Measurements from ENCODE around the gene ADARB2. TPM values are rescaled to one million over a fixed set of nuclear protein-coding genes. Genes with fewer than 3 reads are reported as not detected.
"Not testable (repeated sequence)": the region's sequence is repeated elsewhere in the genome, so short reads cannot be mapped to it uniquely, and the experiment has no call there.

The ADARB2 gene
- total RNA-seq, 1 donor from 2014 or later, result not detected

DNA sequence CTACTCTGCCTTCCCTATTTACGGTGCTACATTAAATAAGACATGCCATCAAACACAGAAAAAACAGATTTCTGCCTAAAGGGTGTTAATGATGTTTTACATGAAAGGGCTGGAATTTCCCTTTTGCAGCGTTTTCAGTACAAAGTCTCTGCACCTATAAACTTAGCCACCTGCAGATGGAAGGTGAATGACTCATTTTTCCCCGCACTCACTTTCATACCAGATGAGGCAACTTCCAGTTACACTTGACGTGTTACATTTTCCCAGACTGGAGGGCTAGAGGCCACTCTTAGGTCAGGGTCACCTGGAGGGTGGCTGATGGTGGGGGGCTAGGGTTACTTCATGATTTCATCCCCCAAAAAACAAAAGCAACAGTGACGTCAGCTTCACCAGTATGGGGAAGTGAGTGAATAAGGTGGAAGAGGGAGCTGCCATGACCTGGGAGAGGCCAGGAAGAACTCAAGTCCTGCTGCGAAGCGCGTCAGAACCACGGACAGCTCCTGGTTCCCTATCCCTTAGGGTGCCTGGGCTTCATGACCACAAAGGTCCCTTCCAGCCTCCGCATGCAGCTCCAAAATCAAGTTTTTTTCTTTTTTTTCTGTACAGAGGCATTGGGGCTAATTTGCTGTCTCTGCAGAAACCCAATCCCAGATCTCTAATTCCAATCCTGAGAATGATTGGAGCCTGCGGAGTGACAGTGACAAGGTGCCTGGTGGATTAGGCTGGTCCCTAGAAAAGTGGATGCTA, 94.0 kb downstream of the ADARB2 start:
- peak; percentile 55 for DNase-seq (ENCODE audit: low spot score)

DNA sequence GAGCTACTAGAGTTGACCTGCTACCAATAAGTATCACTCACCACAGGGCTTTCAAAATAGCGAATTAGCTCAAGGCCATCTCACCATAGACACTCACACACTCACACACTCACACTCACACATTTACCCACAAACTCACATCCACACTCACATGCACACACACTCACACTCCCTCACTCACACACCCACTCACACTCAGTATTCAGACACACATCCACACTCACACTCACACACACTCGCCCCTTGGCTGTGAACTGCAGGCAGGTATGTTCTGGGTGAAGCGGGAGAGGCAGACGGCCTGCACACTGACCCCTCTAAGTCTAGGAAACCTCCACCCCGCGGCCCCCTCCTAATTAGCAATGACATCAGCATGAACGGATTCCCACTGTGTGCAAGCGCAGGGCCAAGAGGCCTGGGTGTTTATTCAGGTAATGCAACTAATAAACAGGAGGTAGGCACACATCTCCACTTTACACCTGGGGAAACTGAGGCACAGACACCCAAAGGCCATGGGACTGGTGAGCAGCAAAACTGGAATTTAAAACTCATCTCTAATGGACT, 94.6 kb downstream of the ADARB2 start:
- no peak for DNase-seq (ENCODE audit: low spot score)

DNA sequence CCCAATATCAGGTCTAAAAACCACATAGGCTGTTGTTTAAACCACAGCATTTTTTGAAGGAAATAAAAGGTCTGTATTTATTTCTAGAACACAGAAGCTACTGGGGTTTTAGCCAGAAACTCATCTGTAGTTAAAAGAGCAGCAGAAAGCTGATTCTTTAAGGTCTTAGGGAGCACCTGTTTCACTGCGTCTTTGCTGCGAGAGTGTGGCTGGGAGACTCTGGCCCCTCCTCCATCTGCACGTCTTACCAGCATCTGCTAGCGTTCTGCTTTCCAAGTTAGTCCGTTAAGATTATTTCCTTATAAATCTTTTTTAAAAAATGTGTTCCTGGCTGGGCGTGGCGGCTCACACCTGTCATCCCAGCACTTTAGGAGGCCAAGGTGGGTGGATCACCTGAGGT, 95.9 kb downstream of the ADARB2 start:
- DNase-seq (ENCODE audit: low spot score), result no peak

DNA sequence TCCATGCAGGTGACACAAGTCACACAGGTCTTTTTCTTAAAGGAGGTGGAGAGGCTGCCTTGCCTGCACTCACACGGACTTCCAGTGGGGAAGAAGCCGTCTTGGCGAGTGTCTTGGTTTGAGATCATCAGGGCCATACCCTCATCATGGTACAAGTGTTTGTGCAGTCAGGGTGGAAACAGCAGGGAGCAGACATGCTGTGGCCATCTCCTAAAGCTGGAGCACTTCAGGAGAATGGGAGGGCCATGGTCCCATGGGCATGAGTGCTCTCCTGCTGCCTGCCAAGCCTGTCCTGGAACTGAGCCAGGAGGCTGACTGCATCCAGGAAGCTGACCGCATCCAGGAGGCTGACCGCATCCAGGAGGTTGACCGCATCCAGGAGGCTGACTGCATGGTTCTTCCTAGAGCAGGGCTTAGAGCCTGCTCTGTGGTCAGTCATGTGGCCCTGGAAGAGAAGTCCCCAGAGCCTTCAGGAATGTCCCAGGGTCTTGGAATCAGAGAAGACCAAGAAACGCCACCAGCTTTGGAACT, 98.4 kb downstream of the ADARB2 start:
- no peak for DNase-seq (ENCODE audit: low spot score)

DNA sequence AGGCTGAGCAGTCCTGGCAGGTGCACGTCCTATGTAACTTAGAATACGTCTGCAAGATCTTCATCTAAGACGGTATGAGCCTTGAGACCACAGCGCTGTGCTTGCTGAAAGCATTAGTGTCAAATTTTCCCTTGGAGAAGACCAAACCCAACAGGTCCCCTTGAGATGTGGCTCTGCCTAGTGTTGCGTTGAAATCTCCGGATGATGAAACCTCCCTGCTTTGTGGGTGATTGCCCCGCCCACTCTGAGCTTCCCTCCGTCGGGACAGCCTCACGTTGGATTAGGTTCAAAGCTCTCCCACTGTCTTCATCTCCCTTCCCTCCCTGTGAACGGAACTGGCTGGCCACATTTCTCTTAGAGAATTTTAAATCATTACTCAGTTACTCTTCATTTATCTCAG, 102.0 kb downstream of the ADARB2 start:
- peak; percentile 24 for DNase-seq (ENCODE audit: low spot score)

DNA sequence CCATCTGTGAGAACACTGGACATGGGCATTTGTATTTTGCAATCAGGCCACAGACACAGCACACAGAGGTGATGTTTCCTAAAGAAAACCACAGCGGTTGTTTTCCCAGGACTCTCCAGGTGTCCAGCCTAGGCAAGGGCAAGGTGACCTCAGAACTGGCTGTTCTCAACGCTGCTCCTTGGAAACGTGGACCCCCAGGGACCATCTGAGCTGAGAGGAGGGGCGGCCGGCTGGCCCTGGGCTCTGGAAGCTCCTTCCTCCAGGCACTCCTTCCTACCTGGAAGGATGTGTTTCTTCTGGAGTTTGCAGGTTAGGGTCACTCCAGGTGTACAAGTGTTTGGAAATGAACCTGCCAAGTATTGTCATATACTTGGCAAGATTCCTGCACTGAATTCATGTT, 103.1 kb downstream of the ADARB2 start:
- DNase-seq (ENCODE audit: low spot score), result no peak

DNA sequence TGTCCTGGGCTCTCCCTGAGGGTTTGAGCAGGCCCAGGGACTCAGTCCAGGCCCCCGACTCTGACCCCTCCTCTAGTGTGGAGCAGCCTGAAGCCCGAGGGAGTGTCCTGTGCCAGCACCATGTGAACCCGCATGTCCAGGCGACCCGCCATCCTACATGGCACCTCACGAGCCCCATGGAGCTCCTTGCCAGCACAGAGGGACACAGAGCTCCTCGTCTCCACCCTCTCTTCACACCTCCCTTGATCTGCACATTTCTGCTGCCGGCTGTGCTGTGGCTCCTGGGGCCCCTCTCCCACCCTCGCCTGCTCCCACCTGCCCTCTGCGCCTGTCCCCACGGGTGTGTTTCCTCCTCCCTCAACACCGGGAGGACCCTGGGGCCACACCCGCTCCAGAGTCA, 103.5 kb downstream of the ADARB2 start:
- DNase-seq (ENCODE audit: low spot score), result no peak

DNA sequence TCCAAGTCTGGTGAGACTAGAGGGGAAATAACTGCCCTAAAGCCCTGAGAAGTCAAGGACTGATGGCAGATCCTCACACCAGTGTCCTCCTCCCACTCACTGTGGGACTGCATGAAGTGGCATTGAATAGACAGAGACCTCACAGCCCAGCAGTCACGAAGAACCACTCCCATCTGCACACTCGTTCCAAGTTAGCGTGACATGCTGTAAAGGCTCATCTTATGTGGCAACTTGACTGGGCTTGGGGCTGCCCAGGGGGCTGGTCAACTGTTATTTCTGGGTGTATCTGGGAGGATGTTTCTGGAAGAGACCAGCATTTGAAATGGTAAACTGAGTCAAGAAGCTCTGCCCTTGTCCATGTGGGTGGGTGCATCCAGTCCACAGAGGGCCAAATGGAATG, 104.7 kb downstream of the ADARB2 start:
- DNase-seq (ENCODE audit: low spot score), result no peak

DNA sequence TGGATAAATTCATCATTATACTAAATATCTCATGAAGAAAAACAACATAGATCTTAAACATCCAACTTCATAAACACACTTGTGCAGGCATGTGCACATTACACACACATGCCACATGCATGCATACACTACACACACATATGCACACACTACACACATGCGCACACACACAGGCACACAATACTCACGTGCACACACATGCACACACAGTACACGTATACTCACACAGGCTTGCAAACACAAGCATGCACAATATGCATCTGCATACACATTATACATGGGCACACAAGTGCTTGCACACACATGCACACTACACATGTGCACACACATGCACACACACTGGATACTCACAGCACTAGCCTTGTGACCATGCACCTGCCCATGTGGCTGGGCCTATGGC, 105.2 kb downstream of the ADARB2 start:
- no peak for DNase-seq (ENCODE audit: low spot score)

DNA sequence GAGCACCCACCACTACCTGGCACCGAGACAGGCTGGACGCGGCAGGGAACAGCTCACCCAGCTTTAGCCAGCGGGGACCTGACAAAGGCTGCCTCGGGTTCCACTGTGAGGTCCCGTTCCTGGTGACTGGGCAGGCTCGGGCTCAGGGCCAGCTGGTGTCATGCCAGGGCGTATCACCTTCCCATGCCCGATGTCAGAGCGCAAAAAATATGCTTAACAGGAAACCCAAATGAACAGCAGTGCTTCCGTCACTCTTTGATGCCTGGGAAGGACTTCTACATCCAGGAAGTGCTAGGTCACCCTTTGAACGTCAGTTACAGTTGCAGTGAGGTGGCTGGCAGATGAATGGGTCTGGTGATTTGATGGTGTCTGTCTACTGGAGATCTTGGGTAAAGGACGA, 106.0 kb downstream of the ADARB2 start:
- DNase-seq (ENCODE audit: low spot score), result no peak

DNA sequence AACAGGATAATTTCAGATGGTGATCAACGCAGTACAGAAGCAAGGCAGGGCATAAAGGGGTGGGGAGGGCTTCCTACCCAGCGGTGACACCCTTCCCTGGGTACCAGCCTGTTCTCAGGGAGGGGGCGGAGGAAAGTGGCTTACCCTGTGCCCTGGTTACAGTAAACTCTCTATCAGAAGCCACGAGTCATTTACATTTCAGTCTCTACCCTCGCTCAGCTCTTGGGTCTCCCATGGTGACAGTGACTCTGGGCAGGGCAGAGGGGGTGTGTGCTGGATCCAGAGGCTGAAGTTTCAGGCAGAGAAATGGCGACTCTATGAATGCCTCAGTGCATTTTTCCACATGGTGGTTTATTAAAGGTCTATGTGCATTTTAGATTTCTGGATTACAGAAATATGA, 107.0 kb downstream of the ADARB2 start:
- DNase-seq (ENCODE audit: low spot score), result no peak

DNA sequence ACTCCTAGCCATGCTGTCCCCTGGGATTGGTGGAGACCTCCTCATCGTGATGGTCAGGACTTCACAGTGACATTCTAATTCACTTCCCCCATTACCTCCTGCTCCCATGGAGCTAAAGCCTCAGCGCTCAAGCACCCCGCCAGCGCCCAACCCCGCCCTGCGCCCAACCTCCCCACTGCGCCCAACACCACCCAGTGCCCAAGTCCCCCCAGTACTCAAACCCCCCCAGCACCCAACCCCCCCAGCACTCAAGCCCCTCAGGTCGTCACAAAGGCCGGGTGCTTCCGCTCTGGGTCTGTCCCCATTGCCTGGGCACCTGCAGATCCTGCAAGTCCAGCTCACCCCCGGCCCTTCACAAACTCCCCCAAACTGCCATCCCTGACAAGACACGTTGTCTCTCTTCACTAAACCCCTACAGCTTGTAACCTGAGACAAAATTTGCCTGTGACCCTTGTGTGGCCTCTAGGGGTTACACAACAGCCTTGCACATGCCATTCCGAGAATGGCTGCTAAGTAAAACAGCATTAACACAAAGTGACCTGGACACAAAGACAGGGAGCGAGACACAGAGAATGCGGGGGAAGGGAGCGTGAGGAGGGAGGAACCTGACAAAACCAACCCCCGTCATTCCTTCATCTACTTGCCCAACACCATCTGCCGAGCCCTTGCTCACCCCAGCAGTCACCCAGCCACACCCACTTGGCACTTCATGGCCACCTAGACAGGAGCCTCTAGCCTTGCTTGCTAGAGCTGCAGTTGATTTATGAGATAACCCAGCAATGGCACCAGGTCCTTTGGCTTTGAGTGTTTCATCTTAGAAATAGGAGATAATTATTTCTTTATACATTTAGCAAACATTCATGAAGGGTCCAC, 107.8 kb downstream of the ADARB2 start:
- no peak for DNase-seq (ENCODE audit: low spot score)

DNA sequence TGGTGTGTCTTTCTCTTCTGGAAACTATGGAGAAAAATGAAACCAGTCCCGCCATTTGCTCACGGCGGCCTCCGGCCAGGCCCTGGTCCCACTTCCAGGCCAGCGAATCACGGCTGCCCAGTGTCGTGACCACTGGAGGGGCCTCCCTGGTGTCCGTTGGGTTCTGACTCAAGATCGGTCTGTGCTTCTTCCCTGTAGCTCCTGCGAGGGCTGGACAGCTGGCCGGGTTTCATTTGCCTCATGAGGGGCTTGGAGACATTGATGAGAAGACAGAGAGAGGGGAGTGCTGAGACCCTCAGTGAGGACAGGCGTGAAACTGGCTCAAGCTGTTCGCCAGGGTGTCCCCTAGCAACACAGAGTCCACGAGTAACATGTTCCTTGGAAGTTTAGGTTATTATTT, 108.6 kb downstream of the ADARB2 start:
- DNase-seq (ENCODE audit: low spot score), result no peak

DNA sequence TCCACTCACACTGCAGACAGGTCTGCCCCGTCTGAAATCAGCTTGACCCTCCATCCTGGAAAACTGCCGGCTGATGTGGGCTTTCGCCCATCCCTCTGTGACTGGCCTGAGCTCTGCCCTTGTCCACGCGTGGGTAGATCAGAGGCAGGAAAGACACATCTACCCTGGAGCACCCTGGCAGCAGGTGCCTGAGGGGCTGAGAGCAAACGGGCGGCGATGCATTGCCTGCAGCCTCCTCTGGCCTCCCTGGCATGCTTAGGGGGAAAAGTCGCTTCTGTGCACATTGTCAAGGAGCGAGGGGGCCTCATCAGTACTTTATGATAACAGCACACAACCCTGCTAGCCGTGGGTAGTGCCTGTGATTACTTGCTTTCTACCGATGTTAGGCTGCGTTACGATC, 109.4 kb downstream of the ADARB2 start:
- DNase-seq (ENCODE audit: low spot score), result no peak

DNA sequence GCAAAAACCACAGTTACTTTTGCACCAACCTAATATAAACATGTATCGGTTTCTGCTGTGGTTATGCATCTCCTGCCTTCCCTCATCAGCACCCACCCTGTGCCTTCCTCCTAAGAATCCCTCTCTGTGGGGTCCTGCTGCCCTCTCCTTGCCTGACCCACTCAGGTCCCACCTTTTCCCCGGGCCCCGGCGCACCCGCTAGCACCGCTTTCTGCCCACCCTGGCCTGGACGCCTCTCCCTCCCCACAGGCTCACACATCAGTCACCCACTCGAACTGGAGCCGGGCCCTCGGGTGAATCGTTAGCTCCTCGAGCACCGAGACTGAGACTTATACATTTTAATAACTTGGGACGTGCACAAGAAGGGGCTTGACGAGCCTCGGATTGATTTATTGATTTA, 110.5 kb downstream of the ADARB2 start:
- no peak for DNase-seq (ENCODE audit: low spot score)

DNA sequence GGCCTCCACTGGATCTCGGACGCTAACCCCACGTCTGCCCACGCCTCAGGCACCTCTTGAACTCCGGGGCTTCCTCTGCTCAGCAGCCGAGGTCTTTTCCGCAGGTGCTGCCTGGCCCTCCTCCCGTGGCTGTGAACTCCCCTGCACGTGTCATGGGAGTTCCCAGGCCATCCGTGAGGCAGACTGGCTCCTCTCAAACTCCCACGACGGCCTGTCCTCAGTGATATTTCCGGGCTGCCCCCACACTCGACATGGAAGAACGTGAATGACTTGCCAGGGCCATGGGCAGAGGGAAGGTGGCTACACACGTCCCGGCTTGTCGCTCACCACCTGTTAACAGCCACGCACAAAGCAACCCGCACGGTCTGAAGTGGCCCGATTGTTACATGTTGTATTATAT, 110.9 kb downstream of the ADARB2 start:
- DNase-seq (ENCODE audit: low spot score), result no peak

DNA sequence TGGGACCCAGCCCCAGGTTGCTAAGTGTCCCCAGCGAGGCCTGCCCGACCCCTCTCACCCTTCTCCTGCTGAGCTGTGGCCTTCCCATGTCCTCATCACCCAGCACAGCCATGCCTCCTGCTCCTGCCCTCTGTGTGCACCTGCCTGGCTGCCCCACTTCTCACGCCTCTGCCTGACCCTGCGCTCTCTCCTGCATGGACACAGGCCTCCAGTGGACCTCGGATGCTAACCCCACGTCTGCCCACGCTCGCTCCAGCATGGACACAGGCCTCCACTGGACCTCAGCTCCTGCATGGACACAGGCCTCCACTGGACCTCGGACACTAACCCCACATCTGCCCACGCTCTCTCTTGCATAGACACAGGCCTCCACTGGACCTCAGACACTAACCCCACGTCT, 111.6 kb downstream of the ADARB2 start:
- DNase-seq (ENCODE audit: low spot score), result no peak

DNA sequence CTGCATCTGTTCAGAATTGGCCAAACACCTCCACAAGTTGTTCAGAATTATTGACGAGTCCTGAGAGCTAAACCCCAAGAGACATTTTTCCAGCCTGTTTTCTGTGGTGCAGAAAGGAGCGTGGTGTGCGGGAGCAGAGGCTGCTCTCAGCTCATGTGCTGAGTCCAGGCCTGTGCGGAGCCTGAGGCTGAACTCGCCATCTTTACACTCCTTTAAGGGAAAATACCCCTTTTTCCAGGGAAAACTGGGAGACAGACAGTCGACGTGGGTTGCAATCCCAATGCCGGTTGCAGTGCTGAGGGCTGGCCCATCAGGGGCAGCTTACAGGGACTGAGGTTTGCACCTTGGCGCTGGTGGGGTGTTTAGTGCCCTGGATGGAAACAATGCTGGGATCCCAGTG, 112.2 kb downstream of the ADARB2 start:
- DNase-seq (ENCODE audit: low spot score), result no peak

DNA sequence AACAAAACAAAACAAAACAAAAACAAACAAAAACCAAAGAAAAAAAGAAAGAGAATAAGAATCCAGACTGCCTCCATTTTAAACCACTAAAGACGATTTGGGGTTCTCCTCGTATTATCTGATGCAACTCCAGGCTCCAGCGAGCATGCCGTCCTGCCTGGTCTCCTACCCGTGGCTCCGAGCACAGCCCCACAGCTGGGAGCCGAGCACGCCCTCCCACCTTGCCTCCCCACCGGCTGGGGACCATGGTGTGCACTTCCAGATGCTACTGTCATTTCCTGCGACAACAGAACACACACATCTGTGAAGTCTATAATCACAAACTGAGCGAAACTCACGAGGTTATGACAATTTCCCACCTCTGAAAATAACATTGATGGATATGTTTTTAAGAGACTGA, 113.1 kb downstream of the ADARB2 start:
- no peak for DNase-seq (ENCODE audit: low spot score)

DNA sequence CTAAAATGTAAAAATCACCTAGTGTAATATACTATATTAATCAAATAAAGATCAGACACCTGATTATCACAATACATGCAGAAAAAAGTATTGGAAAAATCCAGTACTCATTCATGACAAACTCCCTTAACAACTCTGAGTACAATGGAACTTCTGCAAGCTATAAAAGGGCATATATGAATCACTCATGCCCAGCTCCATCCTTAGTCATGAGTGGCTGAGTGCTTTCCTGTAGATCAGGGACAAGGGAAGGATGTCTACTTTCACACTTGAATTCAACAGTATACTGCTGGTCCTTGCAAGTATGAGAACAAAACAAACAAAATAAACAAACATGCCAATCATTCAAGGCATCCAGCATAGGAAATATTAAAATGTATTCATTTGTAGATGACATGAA, 116.5 kb downstream of the ADARB2 start:
- DNase-seq (ENCODE audit: low spot score), result no peak

DNA sequence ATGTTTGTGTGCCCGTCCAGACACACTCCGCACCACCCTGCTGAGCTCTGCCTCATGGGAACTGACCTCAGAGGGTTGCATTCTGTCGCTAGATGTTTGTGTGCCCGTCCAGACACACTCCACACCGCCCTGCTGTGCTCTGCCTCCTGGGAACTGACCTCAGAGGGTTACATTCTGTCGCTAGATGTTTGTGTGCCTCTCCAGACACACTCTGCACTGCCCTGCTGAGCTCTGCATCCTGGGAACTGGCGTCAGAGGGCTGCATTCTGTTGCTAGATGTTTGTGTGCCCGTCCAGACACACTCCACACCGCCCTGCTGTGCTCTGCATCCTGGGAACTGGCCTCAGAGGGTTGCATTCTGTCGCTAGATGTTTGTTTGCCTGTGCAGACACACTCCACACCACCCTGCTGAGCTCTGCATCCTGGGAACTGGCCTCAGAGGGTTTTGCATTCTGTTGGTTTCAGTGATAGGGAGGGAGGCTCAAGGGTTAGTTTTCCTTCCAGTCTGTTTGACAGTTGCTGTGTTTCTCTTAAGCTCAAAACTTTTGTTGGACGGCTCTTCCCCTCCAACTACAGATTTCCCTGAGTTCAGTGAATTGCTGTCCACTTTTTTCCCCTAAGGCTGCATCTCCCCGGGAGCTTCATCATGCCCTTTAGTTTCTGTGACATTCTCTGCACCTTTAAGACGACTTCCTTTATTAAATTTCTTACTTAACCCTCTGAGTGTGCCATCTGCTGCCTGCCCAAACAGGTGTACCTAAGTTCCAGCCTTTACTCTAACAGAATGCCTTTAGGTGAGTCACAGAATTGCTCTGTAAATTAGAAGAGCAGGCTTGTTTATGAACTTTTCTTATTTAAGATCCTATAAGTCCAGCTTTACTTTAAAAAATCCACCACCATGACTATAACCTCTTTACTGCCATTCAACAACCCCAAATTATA, 119.7 kb downstream of the ADARB2 start:
- DNase-seq (ENCODE audit: low spot score), result not testable (repeated sequence)

Measured in umbilical cord (tissue), 2 donors.